Panc1 (cell line): ENCODE results near the gene DDI2. TPM values are rescaled to one million over a fixed set of nuclear protein-coding genes. Genes with fewer than 3 reads are reported as not detected.
"Not testable (repeated sequence)": the region's sequence is repeated elsewhere in the genome, so short reads cannot be mapped to it uniquely, and the experiment has no call there.

ENCODE experiments used
- ATAC-seq: fragments of 200-7000 bp; cut with Tn5 transposase; 2 replicates; pipeline ENCODE4 v1.9.1; 2020; ENCODE audit warnings: mild to moderate bottlenecking, moderate library complexity
- BruUV-seq: library from RNA; stranded (reverse); fragments of 400-500 nt; replicated peaks from 2 replicates; lab custom pipeline; 2021; lab: Mats Ljungman, UMichigan
- CTCF ChIA-PET: fragments of 300-600 bp; sonication (Branson Sonifier 250); formaldehyde crosslinking; loops from one replicate; lab custom pipeline; 2022; ENCODE audit warnings: antibody characterized with exemption; lab: Charles Lee
- POLR2A ChIA-PET: fragments of 300-600 bp; sonication (Branson Sonifier 250); formaldehyde crosslinking; loops from one replicate; lab custom pipeline; 2022; ENCODE audit warnings: antibody characterized with exemption; lab: Charles Lee
- DNase-seq: peaks from one replicate; pipeline ENCODE4 v3.0.0-alpha.2; 2010; ENCODE audit warnings: low read depth, low spot score
- H3K27ac ChIP-seq: 2 replicates; pipeline ENCODE4 v1.5.1; 2011; ENCODE audit warnings: mild to moderate bottlenecking, low read length, inconsistent platforms
- H3K27me3 ChIP-seq: fragments of 200-500 bp; sonication (Bioruptor generic); 2 replicates; pipeline ENCODE4 v1.6.0; 2014; ENCODE audit warnings: low read length, inconsistent platforms; ENCODE audit not compliant: control insufficient read depth, insufficient read depth
- H3K36me3 ChIP-seq: fragments of 200-500 bp; sonication (Bioruptor generic); 2 replicates; pipeline ENCODE4 v1.5.1; 2014; ENCODE audit warnings: inconsistent platforms, mild to moderate bottlenecking, low read length, moderate library complexity; ENCODE audit not compliant: control insufficient read depth, insufficient read depth
- H3K4me1 ChIP-seq: 2 replicates; pipeline ENCODE4 v1.5.1; 2011; ENCODE audit warnings: inconsistent platforms, mild to moderate bottlenecking, low read length, moderate library complexity; ENCODE audit not compliant: control insufficient read depth, insufficient read depth
- H3K4me3 ChIP-seq, 2 experiments: 2 replicates each; pipeline ENCODE4 v1.5.1; 2011 to 2012; ENCODE audit warnings: low read depth in 2 of 2, low read length in 2 of 2, mild to moderate bottlenecking in 2 of 2, inconsistent platforms in 1 of 2, moderate library complexity in 1 of 2
- H3K9me3 ChIP-seq: fragments of 200-500 bp; sonication (Bioruptor generic); 2 replicates; pipeline ENCODE4 v1.5.1; 2014; ENCODE audit warnings: low read depth, mild to moderate bottlenecking, inconsistent platforms, low read length, moderate library complexity; ENCODE audit not compliant: control insufficient read depth, insufficient read depth
- CTCF ChIP-seq: fragments of 450-650 bp; IDR thresholded peaks from 2 replicates; pipeline ENCODE4 v1.5.1; 2017; ENCODE audit warnings: mild to moderate bottlenecking
- POLR2AphosphoS5 ChIP-seq: IDR thresholded peaks from 2 replicates; pipeline ENCODE4 v1.6.1; 2012; ENCODE audit warnings: mild to moderate bottlenecking, low read depth, low read length, moderate library complexity
- REST ChIP-seq, 2 experiments: IDR thresholded peaks; 2 replicates each; pipeline ENCODE4 v1.6.1; 2011 to 2012; ENCODE audit warnings: low read depth in 2 of 2, control low read depth in 1 of 2, low read length in 1 of 2, mild to moderate bottlenecking in 1 of 2, moderate library complexity in 1 of 2; ENCODE audit not compliant: insufficient read depth in 1 of 2
- SIN3A ChIP-seq: IDR thresholded peaks from 2 replicates; pipeline ENCODE4 v1.6.1; 2012; ENCODE audit warnings: low read depth, mild to moderate bottlenecking, low read length, moderate library complexity, borderline replicate concordance; ENCODE audit not compliant: insufficient read depth
- TCF7L2 ChIP-seq: IDR thresholded peaks from 2 replicates; pipeline ENCODE4 v1.6.1; 2011; ENCODE audit warnings: mild to moderate bottlenecking, low read depth, low read length, inconsistent platforms
- in situ Hi-C: cut with HindIII; loops from 2 replicates; pipeline ENCODE4 v1.10.0; 2016; ENCODE audit warnings: low sequenced_read_pairs, low pct_unique_long_range_greater_than_20kb
- intact Hi-C: fragments of 100-400 bp; cut with micrococcal nuclease; formaldehyde crosslinking; loops from one replicate; pipeline ENCODE4 v1.10.0; 2022; ENCODE audit not compliant: unreplicated experiment
- total RNA-seq: library from RNA; stranded (reverse); gene quantifications from one replicate; pipeline ENCODE4 v1.2.1, GENCODE V29; 2021; ENCODE audit not compliant: unreplicated experiment

The DDI2 gene
- total RNA-seq, 1 experiment from 2014 or later: 27.7 TPM

GRCh38 chr1:15604400-15604799, 12.9 kb upstream of the DDI2 start:
- H3K27ac ChIP-seq, POLR2A ChIA-PET, DNase-seq, H3K27me3 ChIP-seq, in situ Hi-C loops, H3K9me3 ChIP-seq, ATAC-seq, H3K4me3 ChIP-seq, H3K36me3 ChIP-seq, BruUV-seq, intact Hi-C loops: not testable (repeated sequence)
- peaks cover 10% of the 10 kb centered on the region; the same call in 1 of the 2 replicates for H3K4me1 ChIP-seq
- CTCF ChIA-PET: interaction anchor here (0.7 kb wide), 1 partner anchor 478 kb away, joined by 4 read pairs; no protein-coding TSS in a partner anchor

GRCh38 chr1:15605398-15606383, 11.6 kb upstream of the DDI2 start:
- Histone ChIP-seq H3K27me3 (no peaks in the 10 kb centered on the region), H3K36me3 (no peaks in the 10 kb centered on the region), H3K9me3 (no peaks in the 10 kb centered on the region), H3K27ac (no peak overlapping the region), H3K4me3 (no peak overlapping the region), H3K4me1 (peaks cover 10% of the 10 kb centered on the region; the same call in 1 of the 2 replicates)
- no peak for ATAC-seq
- ChIA-PET POLR2A (interaction anchor here (0.6 kb wide), 1 partner anchor 71 kb away, joined by 3 read pairs; no protein-coding TSS in a partner anchor), CTCF (no interaction called here)
- in situ Hi-C loops (no loop called here), intact Hi-C loops (no loop called here)
- BruUV-seq: no TSS peak
- DNase-seq: no peak
- no peak for TF ChIP-seq REST (IDR thresholded peaks at IDR 0.05; ENCODE audit: insufficient read depth in 1 of 2, low read depth in 2 of 2, low read length in 1 of 2)
- TF ChIP-seq SIN3A: no peak
- no peak for TF ChIP-seq POLR2AphosphoS5
- TF ChIP-seq CTCF: no peak
- no peak for TF ChIP-seq TCF7L2

- DNase-seq (no peak), ATAC-seq (no peak)
- intact Hi-C loops (loop anchor here (10.0 kb wide), 1 partner anchor 135 kb away; the partner anchor contains the start of gene TMEM82), in situ Hi-C loops (no loop called here)
- no peak for TF ChIP-seq TCF7L2
- no peak for TF ChIP-seq REST (IDR thresholded peaks at IDR 0.05; ENCODE audit: insufficient read depth in 1 of 2, low read depth in 2 of 2, low read length in 1 of 2)
- TF ChIP-seq CTCF: no peak
- TF ChIP-seq POLR2AphosphoS5: no peak
- TF ChIP-seq SIN3A: no peak
- ChIA-PET POLR2A (no interaction called here), CTCF (no interaction called here)
- H3K27me3 ChIP-seq: no peaks in the 10 kb centered on the region
- H3K4me3 ChIP-seq: no peak overlapping the region
- H3K27ac ChIP-seq: no peak overlapping the region
- no peaks in the 10 kb centered on the region for H3K36me3 ChIP-seq
- no peaks in the 10 kb centered on the region for H3K9me3 ChIP-seq
- no TSS peak for BruUV-seq
- H3K4me1 ChIP-seq: no peaks in the 10 kb centered on the region
Observed at GRCh38 chr1:15609631-15610030, 7.6 kb upstream of the DDI2 start.
